SK-N-SH (cell line): Measurements from ENCODE around the gene CERS6. TPM values are rescaled to one million over a fixed set of nuclear protein-coding genes. Genes with fewer than 3 reads are reported as not detected.

Experiments
- CTCF ChIA-PET: fragments of 300-600, 350-600 bp; formaldehyde crosslinking; extraction: SDS; loops from one replicate; lab custom pipeline; 2021; lab: Yijun Ruan, JAX
- POLR2A ChIA-PET: fragments of 350-600 bp; sonication (Branson Sonifier 250); formaldehyde crosslinking; extraction: SDS; loops from one replicate; lab custom pipeline; 2020; ENCODE audit warnings: antibody characterized with exemption, inconsistent platforms; lab: Yijun Ruan, JAX
- DNase-seq: peaks from one replicate; pipeline ENCODE4 v3.0.0; 2012
- H2AFZ ChIP-seq: fragments of 200-600 bp; sonication (generic); 2 replicates; pipeline ENCODE4 v1.8.1; 2016; ENCODE audit warnings: antibody characterized with exemption, mild to moderate bottlenecking, low read depth
- H3F3A ChIP-seq: fragments of 200-600 bp; sonication (generic); replicated peaks from 2 replicates; pipeline ENCODE3; 2016; ENCODE audit warnings: antibody characterized with exemption, mild to moderate bottlenecking; ENCODE audit not compliant: insufficient read depth
- H3K27ac ChIP-seq, 2 experiments: fragments of 200-500 bp in 1 of 2; fragments of 200-600 bp in 1 of 2; sonication (Bioruptor generic) in 1 of 2; sonication (generic), shearing (Covaris generic) in 1 of 2; 2 replicates each; pipeline versions ENCODE4 v1.5.1 to v1.6.1; 2014 to 2016; ENCODE audit warnings: low read depth in 2 of 2, inconsistent platforms in 1 of 2, low read length in 1 of 2, mild to moderate bottlenecking in 1 of 2, mixed read lengths in 1 of 2
- H3K27me3 ChIP-seq: fragments of 200-600 bp; sonication (generic), shearing (Covaris generic); 2 replicates; pipeline ENCODE4 v1.6.1; 2016; ENCODE audit warnings: mixed run types; ENCODE audit not compliant: insufficient read depth
- H3K36me3 ChIP-seq, 2 experiments: fragments of 200-500 bp in 1 of 2; fragments of 200-600 bp in 1 of 2; sonication (Bioruptor generic) in 1 of 2; sonication (generic) in 1 of 2; replicated peaks in 1 of 2; 2 replicates each; pipeline versions ENCODE3 to v1.5.1; 2014 to 2016; ENCODE audit warnings: low read length in 1 of 2, mild to moderate bottlenecking in 1 of 2; ENCODE audit not compliant: insufficient read depth in 2 of 2, control insufficient read depth in 1 of 2
- H3K4me1 ChIP-seq, 2 experiments: fragments of 200-500 bp in 1 of 2; fragments of 200-600 bp in 1 of 2; sonication (Bioruptor generic) in 1 of 2; sonication (generic), shearing (Covaris generic) in 1 of 2; 2 replicates each; pipeline versions ENCODE4 v1.5.1 to v1.6.1; 2014 to 2016; ENCODE audit warnings: low read depth in 1 of 2, low read length in 1 of 2, mixed run types in 1 of 2; ENCODE audit not compliant: insufficient read depth in 2 of 2, control insufficient read depth in 1 of 2
- H3K4me2 ChIP-seq: fragments of 200-600 bp; sonication (generic), shearing (Covaris generic); 2 replicates; pipeline ENCODE4 v1.6.1; 2017; ENCODE audit warnings: mixed run types
- H3K4me3 ChIP-seq, 2 experiments: fragments of 200-500 bp in 1 of 2; fragments of 200-600 bp in 1 of 2; sonication (Bioruptor generic) in 1 of 2; sonication (generic), shearing (Covaris generic) in 1 of 2; 2 replicates each; pipeline versions ENCODE4 v1.5.1 to v1.8.1; 2014 to 2016; ENCODE audit warnings: low read depth in 2 of 2, inconsistent platforms in 1 of 2, low read length in 1 of 2, mild to moderate bottlenecking in 1 of 2, mixed read lengths in 1 of 2, moderate library complexity in 1 of 2
- H3K79me2 ChIP-seq: fragments of 200-600 bp; sonication (generic); 2 replicates; pipeline ENCODE4 v1.8.1; 2017; ENCODE audit warnings: mild to moderate bottlenecking; ENCODE audit not compliant: insufficient read depth
- H3K9ac ChIP-seq: fragments of 200-600 bp; sonication (generic); 2 replicates; pipeline ENCODE4 v1.6.1; 2017; ENCODE audit warnings: mixed run types
- H3K9me2 ChIP-seq: fragments of 200-600 bp; sonication (generic); 2 replicates; pipeline ENCODE4 v1.6.1; 2017; ENCODE audit warnings: mixed run types
- H3K9me3 ChIP-seq: fragments of 200-600 bp; sonication (generic); 2 replicates; pipeline ENCODE4 v1.6.1; 2017; ENCODE audit warnings: mixed run types, mild to moderate bottlenecking, moderate library complexity
- H4K20me1 ChIP-seq: fragments of 200-600 bp; sonication (generic); 2 replicates; pipeline ENCODE4 v1.6.1; 2017; ENCODE audit warnings: mild to moderate bottlenecking, mixed run types; ENCODE audit not compliant: insufficient read depth
- CHD2 ChIP-seq: fragments of 150-350 bp; IDR thresholded peaks from 2 replicates; pipeline ENCODE4 v1.6.1; 2018; ENCODE audit warnings: low read length; ENCODE audit not compliant: partially characterized antibody
- ELF1 ChIP-seq: IDR thresholded peaks from 2 replicates; pipeline ENCODE4 v1.4.0; 2012
- EP300 ChIP-seq, 2 experiments: IDR thresholded peaks; 2 replicates each; pipeline versions ENCODE4 v1.4.0 to v1.6.1; 2012; ENCODE audit warnings: borderline replicate concordance in 1 of 2, low read depth in 1 of 2, low read length in 1 of 2
- FOSL2 ChIP-seq: IDR thresholded peaks from 2 replicates; pipeline ENCODE4 v1.4.0; 2012; ENCODE audit warnings: low read depth, mild to moderate bottlenecking, moderate library complexity, borderline replicate concordance
- FOXJ3 ChIP-seq: sonication (generic); formaldehyde crosslinking; IDR thresholded peaks from 2 replicates; pipeline ENCODE4 v1.5.1; 2020; ENCODE audit warnings: mild to moderate bottlenecking, missing genetic modification reagents
- GATA2 ChIP-seq: sonication (generic); formaldehyde crosslinking; IDR thresholded peaks from 2 replicates; pipeline ENCODE4 v1.5.0; 2020; ENCODE audit warnings: mild to moderate bottlenecking, missing genetic modification reagents
- IRF3 ChIP-seq: fragments of 150-350 bp; IDR thresholded peaks from 2 replicates; pipeline ENCODE4 v1.6.1; 2016; ENCODE audit warnings: mild to moderate bottlenecking, low read depth, low read length
- MEF2A ChIP-seq: IDR thresholded peaks from 2 replicates; pipeline ENCODE4 v1.4.0; 2012; ENCODE audit warnings: low read depth, borderline replicate concordance
- MXI1 ChIP-seq: IDR thresholded peaks from 2 replicates; pipeline ENCODE4 v1.6.1; 2012; ENCODE audit warnings: mild to moderate bottlenecking, low read depth, low read length, improper control_type of control experiment
- NFIC ChIP-seq: IDR thresholded peaks from 2 replicates; pipeline ENCODE4 v1.4.0; 2012; ENCODE audit warnings: borderline replicate concordance
- NRF1 ChIP-seq: IDR thresholded peaks from 2 replicates; pipeline ENCODE4 v1.6.1; 2012; ENCODE audit warnings: low read depth, mild to moderate bottlenecking, low read length
- RAD21 ChIP-seq: IDR thresholded peaks from 2 replicates; pipeline ENCODE4 v1.6.1; 2012; ENCODE audit warnings: mild to moderate bottlenecking, low read length
- RCOR1 ChIP-seq: fragments of 150-350 bp; IDR thresholded peaks from 2 replicates; pipeline ENCODE4 v1.6.1; 2017; ENCODE audit warnings: antibody characterized with exemption, low read length
- RFX5 ChIP-seq: IDR thresholded peaks from 2 replicates; pipeline ENCODE4 v1.6.1; 2012; ENCODE audit warnings: mild to moderate bottlenecking, improper control_type of control experiment, low read length
- RXRA ChIP-seq: IDR thresholded peaks from 2 replicates; pipeline ENCODE4 v1.4.0; 2012; ENCODE audit warnings: low read depth, mild to moderate bottlenecking, borderline replicate concordance
- SIN3A ChIP-seq: IDR thresholded peaks from 2 replicates; pipeline ENCODE4 v1.6.1; 2012; ENCODE audit warnings: low read depth, mild to moderate bottlenecking, low read length, moderate library complexity, borderline replicate concordance
- TEAD4 ChIP-seq: IDR thresholded peaks from 2 replicates; pipeline ENCODE4 v1.4.0; 2012; ENCODE audit warnings: mild to moderate bottlenecking, borderline replicate concordance; ENCODE audit not compliant: insufficient read depth
- WGBS: methylation state at CpG from one replicate; pipeline ENCODE4 v1.1.6; 2017; ENCODE audit warnings: low lambda C conversion rate; 5-methylcytosine and 5-hydroxymethylcytosine counted together
- polyA plus RNA-seq, 3 experiments: library from polyadenylated mRNA; depleted of rRNA; stranded (reverse); fragments of >200 nt; gene quantifications; 2 replicates each; pipeline ENCODE4 v1.2.3, GENCODE V29; 2012

The CERS6 gene
- polyA plus RNA-seq, 1 of the 3 experiments (the other 2 are of a cell fraction) = 1.8 TPM

- TF ChIP-seq SIN3A (no peak), RFX5 (no peak), RCOR1 (no peak)
These were observed 340.7 kb downstream of the CERS6 start (continued) for GRCh38 chr2:168796583-168797285.

GRCh38 chr2:168797286-168797655 is 341.2 kb downstream of the CERS6 start:
- Histone ChIP-seq H3F3A (no peaks in the 10 kb centered on the region), H3K9ac (no peak overlapping the region), H4K20me1 (no peaks in the 10 kb centered on the region), H3K9me2 (no peaks in the 10 kb centered on the region), H3K4me2 (no peak overlapping the region), H3K4me3 (no peak overlapping the region), H3K27me3 (no peaks in the 10 kb centered on the region), H3K36me3 (no peaks in the 10 kb centered on the region), H3K79me2 (no peaks in the 10 kb centered on the region), H2AFZ (no peak overlapping the region), H3K9me3 (no peaks in the 10 kb centered on the region), H3K27ac (no peak overlapping the region), H3K4me1 (peaks cover 0 to 2% of the 10 kb centered on the region in 2 experiments; a peak in 1 of 4 replicates)
- TF ChIP-seq MEF2A (no peak), MXI1 (no peak), ELF1 (no peak), CHD2 (no peak), RAD21 (no peak), RXRA (no peak), IRF3 (no peak), NRF1 (no peak)
- ChIA-PET CTCF (no interaction called here), POLR2A (no interaction called here)
- DNase-seq = no peak

- Histone ChIP-seq H3K4me3 (no peak overlapping the region), H3K79me2 (no peaks in the 10 kb centered on the region), H3K9ac (no peak overlapping the region), H4K20me1 (no peaks in the 10 kb centered on the region)
- 75% methylated on average over 13 of the region's 13 CpGs for WGBS
- no peak for DNase-seq
- TF ChIP-seq FOSL2 (no peak), GATA2 (CRISPR knock-in tag) (no peak), NFIC (no peak), TEAD4 (no peak), EP300 (IDR thresholded peaks at IDR 0.05; ENCODE audit: borderline replicate concordance in 1 of 2, low read depth in 1 of 2, low read length in 1 of 2) (no peak), FOXJ3 (CRISPR knock-in tag) (no peak), NRF1 (no peak)
- TF ChIP-seq, all 33 proteins: peak for 0
- ChIA-PET CTCF (no interaction called here), POLR2A (no interaction called here)
- Histone ChIP-seq H3K4me2 (no peak overlapping the region), H3K9me3 (no peaks in the 10 kb centered on the region), H3F3A (no peaks in the 10 kb centered on the region), H3K9me2 (no peaks in the 10 kb centered on the region), H3K36me3 (no peaks in the 10 kb centered on the region), H3K27me3 (no peaks in the 10 kb centered on the region), H2AFZ (no peak overlapping the region), H3K27ac (no peak overlapping the region), H3K4me1 (peaks cover 0 to 2% of the 10 kb centered on the region in 2 experiments; a peak in 1 of 4 replicates)
These were observed 342.2 kb downstream of the CERS6 start for GRCh38 chr2:168798076-168798887.
